SU-DHL-6 (cell line): Measurements from ENCODE around the gene VAC14.

Experiments
- EZH2phosphoT487 ChIP-seq: fragments of 200-600 bp; sonication (generic), shearing (Covaris generic); conservative IDR thresholded peaks from 2 replicates; pipeline ENCODE4 v1.6.1; 2018; ENCODE audit warnings: mild to moderate bottlenecking, antibody characterized with exemption, low read length, moderate library complexity, mixed read lengths
- TF ChIP-seq, protein P1 (sequence below): fragments of 200-600 bp; sonication (generic); IDR thresholded peaks from one replicate; pipeline ENCODE4 v1.5.1; 2017; ENCODE audit warnings: antibody characterized with exemption, mild to moderate bottlenecking, low read length, moderate library complexity; ENCODE audit not compliant: insufficient read depth, poor library complexity, severe bottlenecking

GRCh38 chr16:70741783-70742125 lies 59.2 kb downstream of the VAC14 start:
- TF ChIP-seq, protein P1, sequence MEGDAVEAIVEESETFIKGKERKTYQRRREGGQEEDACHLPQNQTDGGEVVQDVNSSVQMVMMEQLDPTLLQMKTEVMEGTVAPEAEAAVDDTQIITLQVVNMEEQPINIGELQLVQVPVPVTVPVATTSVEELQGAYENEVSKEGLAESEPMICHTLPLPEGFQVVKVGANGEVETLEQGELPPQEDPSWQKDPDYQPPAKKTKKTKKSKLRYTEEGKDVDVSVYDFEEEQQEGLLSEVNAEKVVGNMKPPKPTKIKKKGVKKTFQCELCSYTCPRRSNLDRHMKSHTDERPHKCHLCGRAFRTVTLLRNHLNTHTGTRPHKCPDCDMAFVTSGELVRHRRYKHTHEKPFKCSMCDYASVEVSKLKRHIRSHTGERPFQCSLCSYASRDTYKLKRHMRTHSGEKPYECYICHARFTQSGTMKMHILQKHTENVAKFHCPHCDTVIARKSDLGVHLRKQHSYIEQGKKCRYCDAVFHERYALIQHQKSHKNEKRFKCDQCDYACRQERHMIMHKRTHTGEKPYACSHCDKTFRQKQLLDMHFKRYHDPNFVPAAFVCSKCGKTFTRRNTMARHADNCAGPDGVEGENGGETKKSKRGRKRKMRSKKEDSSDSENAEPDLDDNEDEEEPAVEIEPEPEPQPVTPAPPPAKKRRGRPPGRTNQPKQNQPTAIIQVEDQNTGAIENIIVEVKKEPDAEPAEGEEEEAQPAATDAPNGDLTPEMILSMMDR = no peak
- TF ChIP-seq EZH2phosphoT487 = no peak
